Esophagus muscularis mucosa (tissue), 3 donors: ENCODE data around the gene TNIP3.

ENCODE experiments used
- POLR2A ChIP-seq: fragments of 450-650 bp; IDR thresholded peaks from one replicate; pipeline ENCODE4 v1.6.1; 2017; ENCODE audit warnings: antibody characterized with exemption, moderate library complexity, mild to moderate bottlenecking, low read depth
- POLR2AphosphoS5 ChIP-seq, 2 donors: sonication (generic); formaldehyde crosslinking; IDR thresholded peaks; one replicate each; pipeline ENCODE4 v1.6.1; 2017; ENCODE audit warnings: antibody characterized with exemption in 2 of 2
- TF ChIP-seq, protein P1 (sequence below), 3 experiments: fragments of 200-600 bp in 2 of 3; fragments of 450-650 bp in 1 of 3; sonication (generic) in 2 of 3; IDR thresholded peaks; one replicate each; pipeline ENCODE4 v1.5.1; 2017 to 2019; ENCODE audit warnings: antibody characterized with exemption in 3 of 3, mild to moderate bottlenecking in 2 of 3, moderate library complexity in 1 of 3

- TF ChIP-seq, protein P1, sequence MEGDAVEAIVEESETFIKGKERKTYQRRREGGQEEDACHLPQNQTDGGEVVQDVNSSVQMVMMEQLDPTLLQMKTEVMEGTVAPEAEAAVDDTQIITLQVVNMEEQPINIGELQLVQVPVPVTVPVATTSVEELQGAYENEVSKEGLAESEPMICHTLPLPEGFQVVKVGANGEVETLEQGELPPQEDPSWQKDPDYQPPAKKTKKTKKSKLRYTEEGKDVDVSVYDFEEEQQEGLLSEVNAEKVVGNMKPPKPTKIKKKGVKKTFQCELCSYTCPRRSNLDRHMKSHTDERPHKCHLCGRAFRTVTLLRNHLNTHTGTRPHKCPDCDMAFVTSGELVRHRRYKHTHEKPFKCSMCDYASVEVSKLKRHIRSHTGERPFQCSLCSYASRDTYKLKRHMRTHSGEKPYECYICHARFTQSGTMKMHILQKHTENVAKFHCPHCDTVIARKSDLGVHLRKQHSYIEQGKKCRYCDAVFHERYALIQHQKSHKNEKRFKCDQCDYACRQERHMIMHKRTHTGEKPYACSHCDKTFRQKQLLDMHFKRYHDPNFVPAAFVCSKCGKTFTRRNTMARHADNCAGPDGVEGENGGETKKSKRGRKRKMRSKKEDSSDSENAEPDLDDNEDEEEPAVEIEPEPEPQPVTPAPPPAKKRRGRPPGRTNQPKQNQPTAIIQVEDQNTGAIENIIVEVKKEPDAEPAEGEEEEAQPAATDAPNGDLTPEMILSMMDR (IDR thresholded peaks at IDR 0.05): no peak
- TF ChIP-seq POLR2A (no peak), POLR2AphosphoS5 (IDR thresholded peaks at IDR 0.05) (no peak)
Measured at GRCh38 chr4:121187206-121187605, 23.1 kb upstream of the TNIP3 start.
